Ovary (tissue), 9 donors: ENCODE results near the gene SIRT2. TPM values are rescaled to one million over a fixed set of nuclear protein-coding genes. Genes with fewer than 3 reads are reported as not detected.

Source experiments
- DNase-seq, 5 donors: peaks; one replicate each; pipeline ENCODE4 v3.0.0-alpha.2; 2019 to 2020
- H3K27ac ChIP-seq, 2 donors: fragments of 200-600 bp; one replicate each; pipeline versions ENCODE4 v1.5.1 to v1.8.0; 2019 to 2022
- H3K27me3 ChIP-seq: fragments of 200-600 bp; one replicate; pipeline ENCODE4 v1.8.0; 2022
- H3K36me3 ChIP-seq: fragments of 200-600 bp; sonication (generic); one replicate; pipeline ENCODE4 v1.5.1; 2019
- H3K4me1 ChIP-seq: one replicate; pipeline ENCODE4 v1.8.1; 2013; ENCODE audit warnings: mild to moderate bottlenecking, moderate library complexity; ENCODE audit not compliant: insufficient read depth
- H3K4me3 ChIP-seq: fragments of 200-600 bp; sonication (generic); one replicate; pipeline ENCODE4 v1.5.1; 2017
- H3K9me3 ChIP-seq, 2 donors: fragments of 200-600 bp in 1 of 2; sonication (generic) in 1 of 2; one replicate each; pipeline versions ENCODE4 v1.5.1 to v1.8.1; 2013 to 2019; ENCODE audit warnings: mild to moderate bottlenecking in 1 of 2, moderate library complexity in 1 of 2
- CTCF ChIP-seq, 3 donors: fragments of 450-650 bp in 2 of 3; fragments of 200-600 bp in 1 of 3; IDR thresholded peaks; one replicate each; pipeline versions ENCODE4 v1.5.1 to v1.8.0; 2016 to 2022; ENCODE audit warnings: antibody characterized with exemption in 3 of 3, mild to moderate bottlenecking in 1 of 3
- EP300 ChIP-seq: sonication (generic); formaldehyde crosslinking; IDR thresholded peaks from one replicate; pipeline ENCODE4 v1.6.1; 2017; ENCODE audit warnings: antibody characterized with exemption
- POLR2A ChIP-seq: fragments of 450-650 bp; IDR thresholded peaks from one replicate; pipeline ENCODE4 v1.6.1; 2017; ENCODE audit warnings: antibody characterized with exemption, mild to moderate bottlenecking, moderate library complexity
- WGBS, 3 donors: extraction: QIAGEN DNeasy Blood & Tissue Kit in 1 of 3; methylation state at CpG; one replicate each; pipeline versions ENCODE4 v1.1.5 to v1.1.7; 2013 to 2017; 5-methylcytosine and 5-hydroxymethylcytosine counted together
- intact Hi-C, 4 donors: fragments of 100-400 bp; cut with DNase I; formaldehyde crosslinking; loops; one replicate each; pipeline versions ENCODE4 v1.11.0 to v1.15.1; 2022 to 2023
- polyA plus RNA-seq, 2 donors: library from polyadenylated mRNA; stranded (reverse); fragments of 200-250 nt in 1 of 2; fragments of 350-450 nt in 1 of 2; fragmentation: Illumina TruSeq in 1 of 2; extraction: RNeasy Lipid Tissue Mini Kit (QIAGEN cat#74804) in 1 of 2; gene quantifications; one replicate each; pipeline ENCODE4 v1.2.3, GENCODE V29; 2013 to 2014
- total RNA-seq, 7 donors: library from RNA; depleted of rRNA in 2 of 7; stranded (reverse); fragments of >200 nt in 2 of 7; fragmentation: NEBNext Ultra II Directional in 3 of 7; extraction: Animal tissue kit (Norgen Biotek cat#: 25700) in 3 of 7; gene quantifications; one replicate each; pipeline versions ENCODE4 v1.1.0 to v1.2.4, GENCODE V29; 2016 to 2023
- donor health status: DM: no; HTN: no; CAD: no; lungs with moderate emphysema.
- donor health status: DM: no; HTN: no; CAD: no.
- donor health status: Bipolar disorder and iron deficiency.
- donor health status: DM: yes; HTN: yes; CAD: no.
- donor health status: DM: no; HTN: no; CAD: no.
- donor health status: DM: yes; HTN: yes; CAD: no.

The SIRT2 gene
- total and polyA plus RNA-seq, 9 donors = 46.1 to 64.9 (median 55.7) TPM

GRCh38 chr19:38838208-38838985 is 61.0 kb downstream of the SIRT2 start:
- Histone ChIP-seq H3K4me1 (no peaks in the 10 kb centered on the region), H3K4me3 (no peak overlapping the region), H3K27me3 (no peaks in the 10 kb centered on the region), H3K9me3 (no peaks in the 10 kb centered on the region), H3K36me3 (no peaks in the 10 kb centered on the region), H3K27ac (no peak overlapping the region)
- intact Hi-C loops = loop anchor here in 1 of 4 donors (10.0 kb wide), 1 partner anchor 194 kb away; the partner anchor contains the start of gene ACTN4
- DNase-seq = no peak
- 74 to 82% (median 77%) methylated on average over 19 of the region's 19 CpGs for WGBS, 3 donors
- TF ChIP-seq CTCF (IDR thresholded peaks at IDR 0.05) (no peak), EP300 (no peak), POLR2A (no peak)

GRCh38 chr19:38837656-38838121 is 61.7 kb downstream of the SIRT2 start:
- H3K27ac ChIP-seq = no peak overlapping the region
- TF ChIP-seq CTCF (IDR thresholded peaks at IDR 0.05) (no peak), EP300 (no peak), POLR2A (no peak)
- 66 to 82% (median 80%) methylated on average over 7 of the region's 7 CpGs for WGBS, 3 donors
- no peaks in the 10 kb centered on the region for H3K36me3 ChIP-seq
- no peak for DNase-seq
- H3K4me3 ChIP-seq = no peak overlapping the region
- H3K27me3 ChIP-seq = no peaks in the 10 kb centered on the region
- H3K9me3 ChIP-seq = no peaks in the 10 kb centered on the region
- H3K4me1 ChIP-seq = no peaks in the 10 kb centered on the region
- intact Hi-C loops = loop anchor here in 1 of 4 donors (10.0 kb wide), 1 partner anchor 193 kb away; the partner anchor contains the start of gene ACTN4

GRCh38 chr19:38836983-38837626 is 62.3 kb downstream of the SIRT2 start:
- DNase-seq = peak in 1 of 5 donors; percentile 32
- intact Hi-C loops = loop anchor here in 1 of 4 donors (10.0 kb wide), 1 partner anchor 192 kb away; the partner anchor contains the start of gene ACTN4
- H3K27ac ChIP-seq = no peak overlapping the region
- H3K27me3 ChIP-seq = no peaks in the 10 kb centered on the region
- 70 to 83% (median 81%) methylated on average over 6 of the region's 6 CpGs for WGBS, 3 donors
- TF ChIP-seq POLR2A (no peak), EP300 (no peak), CTCF (IDR thresholded peaks at IDR 0.05) (no peak)
- no peaks in the 10 kb centered on the region for H3K9me3 ChIP-seq
- H3K4me1 ChIP-seq = peaks cover 4% of the 10 kb centered on the region
- H3K4me3 ChIP-seq = no peak overlapping the region
- H3K36me3 ChIP-seq = no peaks in the 10 kb centered on the region

GRCh38 chr19:38836159-38836982 is 63.0 kb downstream of the SIRT2 start:
- 50 to 62% (median 59%) methylated on average over 8 of the region's 8 CpGs for WGBS, 3 donors
- Histone ChIP-seq H3K9me3 (no peaks in the 10 kb centered on the region), H3K27me3 (no peaks in the 10 kb centered on the region), H3K4me1 (peaks cover 4% of the 10 kb centered on the region), H3K27ac (no peak overlapping the region), H3K36me3 (no peaks in the 10 kb centered on the region), H3K4me3 (no peak overlapping the region)
- no peak for TF ChIP-seq POLR2A
- TF ChIP-seq EP300 = no peak
- intact Hi-C loops = loop anchor here in 1 of 4 donors (10.0 kb wide), 1 partner anchor 192 kb away; the partner anchor contains the start of gene ACTN4
- no peak for DNase-seq
